ENCODE data around the gene SLC23A3.

Gene SLC23A3

DNA sequence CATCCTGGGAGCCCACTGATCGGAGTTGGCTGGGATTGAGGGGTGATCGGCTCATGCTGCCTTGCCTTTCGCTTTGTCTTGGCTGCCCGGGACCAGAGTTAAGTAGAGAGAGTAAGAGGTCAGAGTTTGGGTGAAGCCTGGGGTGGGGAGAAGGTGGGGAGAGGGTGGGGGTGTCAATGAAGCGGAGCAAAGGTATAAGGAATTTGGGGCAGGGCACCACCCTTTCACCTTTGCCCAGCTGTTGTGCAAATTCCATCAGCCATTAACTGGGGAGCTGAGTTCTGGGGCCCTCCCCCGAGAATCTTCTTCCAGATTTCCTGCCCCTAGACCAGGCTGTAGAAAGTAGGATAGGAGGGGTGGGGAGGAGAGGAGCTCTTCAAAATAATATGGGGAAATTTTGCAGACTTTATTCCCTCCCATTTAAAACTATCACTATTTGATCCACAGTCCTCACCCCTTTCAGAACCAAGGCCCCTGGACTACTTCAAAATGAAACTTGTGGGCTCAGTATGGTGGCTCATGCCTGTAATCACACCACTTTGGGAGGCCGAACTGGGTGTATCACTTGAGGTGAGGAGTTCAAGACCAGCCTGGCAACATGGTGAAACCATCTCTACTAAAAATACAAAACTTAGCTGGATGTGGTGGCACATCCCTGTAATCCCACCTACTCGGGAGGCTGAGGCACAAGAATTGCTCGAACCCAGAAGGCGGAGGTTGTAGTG lies at the start of gene SLC23A3:
TSS of gene SLC23A3 (minus strand) at position 100 of the 725 bp plus-strand sequence. CDS start at position 55, 45 bp downstream.
- no peak for DNase-seq (ENCODE audit: low read depth)

DNA sequence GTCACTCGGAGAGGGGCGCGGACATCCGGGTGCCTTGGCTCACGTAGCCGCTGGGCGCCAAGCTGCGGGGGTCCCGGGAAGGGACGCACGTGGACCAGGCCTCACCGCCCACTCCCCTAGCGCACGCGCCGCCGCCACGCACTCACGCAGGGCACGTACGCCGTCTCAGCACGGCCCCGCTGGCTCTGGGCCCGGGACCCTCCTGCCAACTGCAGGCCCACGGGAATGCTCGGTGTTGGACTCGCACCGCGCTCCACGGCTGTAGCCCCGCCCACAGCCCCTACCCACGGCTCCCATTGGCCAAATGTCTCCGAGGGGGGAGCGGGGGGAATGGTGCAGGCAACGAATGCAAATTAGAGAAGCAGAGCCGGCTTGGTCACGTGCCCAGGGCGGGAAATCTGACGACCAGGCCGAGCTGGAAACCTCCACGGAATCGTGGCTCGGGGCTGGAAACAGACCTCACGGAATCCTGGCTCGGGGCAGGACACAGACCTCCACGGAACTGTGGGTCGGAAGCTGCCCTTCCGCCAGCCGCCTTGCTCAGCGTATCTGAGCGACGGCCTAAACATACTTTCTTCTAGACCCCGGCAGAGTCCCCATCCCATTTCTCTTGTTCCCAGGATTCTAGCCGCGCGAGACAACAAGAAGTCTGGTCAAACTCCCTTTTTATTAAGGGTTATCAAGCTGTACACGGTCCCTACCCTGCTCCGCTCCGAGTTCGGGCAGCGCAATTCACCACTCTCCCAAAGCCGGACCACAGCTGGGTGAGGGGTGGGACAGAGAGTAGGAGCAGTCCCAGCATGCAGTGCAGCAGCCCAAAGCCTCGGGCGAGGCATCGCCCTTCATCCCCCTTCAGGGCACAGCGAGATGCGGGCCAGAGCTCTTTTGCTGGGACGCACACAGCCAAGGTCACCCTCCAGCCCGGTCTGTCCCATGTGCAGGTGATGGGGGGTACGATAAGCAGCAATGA lies 49.2 kb upstream of the SLC23A3 start, which contains the start of gene ABCB6:
TSS of gene ABCB6 (minus strand) at position 227 of the 970 bp plus-strand sequence. CDS start 285 bp downstream, outside the sequence.
- peak; percentile 95 for DNase-seq (ENCODE audit: low read depth)

- peak; percentile 85 for DNase-seq (ENCODE audit: low read depth)
These were observed 48.4 kb upstream of the SLC23A3 start for GRCh38 chr2:219218217-219218731.

DNA sequence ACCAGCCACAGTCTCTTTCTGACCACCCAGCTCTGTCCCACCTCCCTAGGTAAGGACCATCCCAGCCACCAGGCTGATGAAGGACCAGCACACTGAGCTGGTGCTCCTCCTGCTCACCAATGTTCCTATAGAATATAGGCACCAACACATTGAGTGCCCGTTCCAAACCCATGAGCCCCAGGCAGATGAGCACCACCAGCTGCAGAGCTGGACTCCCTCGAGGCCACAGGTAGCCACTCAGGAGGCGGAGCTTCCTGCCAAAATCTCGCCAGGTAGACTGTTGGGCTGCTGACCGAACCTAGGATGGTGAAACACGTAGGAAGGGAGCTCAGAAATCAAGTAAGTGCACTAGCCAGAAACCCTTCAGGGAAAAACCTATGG lies 46.7 kb upstream of the SLC23A3 start:
- DNase-seq (ENCODE audit: low read depth), result no peak

DNA sequence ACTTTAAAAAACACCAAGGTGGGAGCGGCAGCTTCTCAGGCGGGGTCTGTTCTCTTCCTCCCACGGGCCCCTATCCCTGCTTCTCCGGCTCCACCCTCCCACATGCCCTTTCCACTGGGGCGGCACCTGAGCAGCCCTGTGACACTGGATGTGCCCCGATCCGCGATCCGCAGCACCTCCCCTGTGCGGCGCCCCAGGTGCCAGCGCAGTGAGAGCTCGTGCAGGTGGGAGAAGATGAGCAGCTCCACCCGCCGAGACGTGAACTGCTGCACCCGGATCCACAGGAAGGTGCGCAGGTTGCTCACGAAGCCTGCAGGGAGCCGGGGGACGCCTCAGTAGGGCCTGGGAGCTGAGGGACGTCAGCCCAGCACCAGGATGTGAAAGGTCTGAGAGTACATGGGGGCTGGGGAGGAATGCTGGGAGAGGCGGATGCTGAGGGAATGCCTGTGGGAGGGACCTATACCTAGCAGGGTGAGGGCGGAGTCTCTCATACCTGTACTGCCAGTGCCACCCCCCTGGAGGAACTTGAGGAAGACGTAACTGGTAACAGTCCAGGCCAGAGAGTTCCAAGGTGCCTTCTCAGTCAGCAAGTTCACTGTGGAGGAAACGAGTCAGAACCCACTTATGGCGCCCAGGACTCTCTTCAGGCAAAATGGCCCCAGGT lies 46.2 kb upstream of the SLC23A3 start:
- DNase-seq (ENCODE audit: low read depth), result no peak

DNA sequence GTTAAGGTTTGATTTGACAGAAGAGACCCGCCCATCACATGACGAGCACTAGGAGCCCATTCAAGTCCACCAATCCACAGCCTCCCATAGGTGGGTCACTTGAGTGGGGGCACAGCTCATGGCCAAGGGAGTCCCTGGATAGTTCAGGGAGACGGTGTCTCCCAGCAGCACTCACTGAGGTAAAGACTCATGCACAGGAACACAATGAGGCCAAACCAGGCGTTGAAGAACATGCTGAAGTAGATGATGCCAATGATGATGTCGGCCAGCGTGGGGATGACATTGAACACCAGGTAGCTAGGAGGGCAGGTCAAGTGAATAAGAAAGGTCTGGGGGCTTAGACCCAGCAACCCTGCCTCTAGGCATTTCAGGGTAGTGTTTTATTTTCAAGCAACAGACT lies 45.0 kb upstream of the SLC23A3 start:
- no peak for DNase-seq (ENCODE audit: low read depth)

DNA sequence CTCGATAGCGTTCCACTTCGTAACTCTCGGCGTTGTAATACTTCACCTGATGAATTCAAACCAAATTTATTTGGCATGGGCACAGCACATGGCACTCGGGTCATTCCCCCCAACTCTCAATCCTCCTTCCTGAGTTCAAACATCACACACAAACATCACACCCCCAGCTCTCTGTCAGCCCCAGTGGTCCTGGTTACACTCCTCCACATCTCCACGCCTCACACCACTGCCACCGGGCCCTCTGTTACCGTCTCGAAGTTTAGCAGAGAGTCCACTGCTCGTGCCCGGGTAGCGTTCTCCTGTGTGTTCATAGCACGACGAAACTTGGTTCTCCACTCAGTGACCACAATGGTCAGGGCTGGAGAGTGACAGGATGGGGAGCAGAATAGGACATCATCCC lies 44.3 kb upstream of the SLC23A3 start:
- DNase-seq (ENCODE audit: low read depth), result no peak

DNA sequence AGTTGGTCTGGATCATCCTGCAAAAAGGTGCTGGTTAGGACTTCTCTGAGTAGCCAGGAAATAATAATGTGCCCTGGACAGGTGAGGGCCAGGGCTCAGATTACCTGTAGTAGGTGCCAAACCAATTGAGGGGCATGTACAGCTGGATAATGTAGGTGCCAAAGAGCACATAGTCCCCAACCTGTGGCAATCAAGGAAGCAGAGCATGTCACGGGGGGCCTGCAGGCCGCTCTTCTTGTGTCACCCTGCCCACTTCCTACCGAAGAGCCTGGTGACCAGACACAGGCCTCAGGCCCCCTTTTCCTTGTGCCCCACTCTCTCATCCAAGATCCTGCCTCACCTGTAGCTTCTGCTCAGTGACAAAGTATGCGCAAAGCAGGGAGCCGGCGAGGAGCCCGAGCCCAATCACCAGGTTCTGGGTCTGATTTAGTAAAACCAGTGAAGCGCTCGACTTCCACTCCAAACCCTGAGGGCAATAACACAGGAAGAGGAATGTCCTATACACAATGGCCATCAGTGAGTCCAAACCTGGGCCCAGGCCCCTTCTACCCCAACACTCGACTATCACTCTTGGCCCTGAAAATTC lies 43.8 kb upstream of the SLC23A3 start:
- DNase-seq (ENCODE audit: low read depth), result no peak

GRCh38 chr2:219213026-219213415 lies 43.2 kb upstream of the SLC23A3 start:
- DNase-seq (ENCODE audit: low read depth), result no peak

GRCh38 chr2:219210886-219211362 lies 41.1 kb upstream of the SLC23A3 start:
- no peak for DNase-seq (ENCODE audit: low read depth)

DNA sequence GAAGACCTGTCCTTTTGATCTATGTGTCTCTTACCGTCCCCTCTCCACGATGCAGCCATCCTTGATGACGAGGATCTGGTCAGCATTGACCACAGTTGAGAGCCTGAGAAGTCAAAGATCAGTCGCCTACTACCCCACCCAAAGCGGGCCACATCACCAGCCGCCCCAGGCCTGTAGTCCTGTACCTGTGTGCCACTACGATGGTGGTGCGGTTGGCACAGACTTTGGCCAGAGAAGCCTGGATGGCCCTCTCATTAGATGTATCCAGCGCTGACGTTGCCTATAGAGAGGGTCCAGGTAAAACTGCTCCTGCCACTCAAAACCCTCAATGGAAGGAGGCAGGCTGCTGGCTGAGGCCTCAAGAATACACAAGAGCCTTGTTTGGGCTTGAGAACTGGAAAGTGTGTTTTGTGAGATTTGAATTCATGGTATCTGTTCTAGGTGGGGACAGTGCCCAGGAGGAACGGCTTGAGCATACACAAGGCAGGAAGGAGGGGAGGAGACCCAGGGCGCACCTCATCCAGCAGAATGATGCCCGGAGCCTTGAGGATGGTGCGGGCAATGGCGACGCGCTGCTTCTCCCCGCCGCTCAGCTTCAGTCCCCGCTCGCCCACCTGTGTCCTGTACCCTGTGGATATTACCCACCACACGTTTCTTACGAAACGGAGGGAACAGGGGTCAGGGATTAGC lies 40.5 kb upstream of the SLC23A3 start:
- DNase-seq (ENCODE audit: low read depth), result no peak

DNA sequence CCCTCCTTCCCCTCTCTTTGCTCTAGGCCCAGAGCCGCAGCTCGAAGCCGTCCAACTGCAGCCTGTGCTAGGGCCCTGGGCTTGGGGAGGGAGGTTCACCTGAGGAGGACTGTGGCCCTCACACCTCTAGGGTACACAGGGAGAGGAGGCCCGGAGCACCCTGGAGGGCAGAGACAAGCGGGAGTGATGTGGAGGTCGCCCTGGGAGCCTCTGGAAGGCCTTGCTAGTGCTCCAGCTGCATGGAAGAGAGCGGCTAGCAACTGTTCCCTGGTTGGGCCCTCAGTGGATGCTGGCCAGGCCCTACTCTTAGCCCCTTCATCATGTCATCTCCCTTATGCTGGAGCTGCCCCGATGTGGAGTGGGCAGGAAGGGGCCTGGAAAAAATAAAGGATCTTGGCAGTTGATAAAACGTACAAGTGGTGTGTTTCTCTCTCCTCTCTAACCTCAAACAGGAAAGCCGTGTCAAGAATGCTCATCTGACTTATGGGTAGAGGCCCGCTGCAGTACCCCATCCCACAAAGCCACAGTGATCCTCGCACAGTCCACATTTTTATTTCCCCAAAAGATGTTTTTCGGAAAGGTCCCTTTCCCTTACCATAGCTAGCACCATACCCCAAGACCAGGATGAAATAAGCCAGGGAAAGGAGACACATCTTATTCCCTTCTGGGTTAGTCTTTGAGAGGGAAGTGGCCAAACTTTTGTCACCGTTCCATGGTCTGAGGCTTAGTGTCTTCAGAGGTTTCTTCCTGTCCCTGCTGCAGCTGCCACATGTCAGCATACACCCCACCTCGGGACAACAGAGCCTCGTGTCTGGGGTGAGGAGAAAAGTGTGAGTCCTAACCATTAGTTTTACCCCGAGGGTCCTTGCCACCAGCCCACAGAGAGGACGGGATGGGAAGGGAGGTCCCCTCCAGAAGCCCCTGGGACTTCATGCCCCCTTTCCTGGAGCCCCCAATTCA lies 39.7 kb upstream of the SLC23A3 start:
- DNase-seq (ENCODE audit: low read depth), result no peak

GRCh38 chr2:219207884-219208740 lies 38.3 kb upstream of the SLC23A3 start:
- peak; percentile 66 for DNase-seq (ENCODE audit: low read depth)

GRCh38 chr2:219207134-219207883 lies 37.5 kb upstream of the SLC23A3 start:
- no peak for DNase-seq (ENCODE audit: low read depth)

DNA sequence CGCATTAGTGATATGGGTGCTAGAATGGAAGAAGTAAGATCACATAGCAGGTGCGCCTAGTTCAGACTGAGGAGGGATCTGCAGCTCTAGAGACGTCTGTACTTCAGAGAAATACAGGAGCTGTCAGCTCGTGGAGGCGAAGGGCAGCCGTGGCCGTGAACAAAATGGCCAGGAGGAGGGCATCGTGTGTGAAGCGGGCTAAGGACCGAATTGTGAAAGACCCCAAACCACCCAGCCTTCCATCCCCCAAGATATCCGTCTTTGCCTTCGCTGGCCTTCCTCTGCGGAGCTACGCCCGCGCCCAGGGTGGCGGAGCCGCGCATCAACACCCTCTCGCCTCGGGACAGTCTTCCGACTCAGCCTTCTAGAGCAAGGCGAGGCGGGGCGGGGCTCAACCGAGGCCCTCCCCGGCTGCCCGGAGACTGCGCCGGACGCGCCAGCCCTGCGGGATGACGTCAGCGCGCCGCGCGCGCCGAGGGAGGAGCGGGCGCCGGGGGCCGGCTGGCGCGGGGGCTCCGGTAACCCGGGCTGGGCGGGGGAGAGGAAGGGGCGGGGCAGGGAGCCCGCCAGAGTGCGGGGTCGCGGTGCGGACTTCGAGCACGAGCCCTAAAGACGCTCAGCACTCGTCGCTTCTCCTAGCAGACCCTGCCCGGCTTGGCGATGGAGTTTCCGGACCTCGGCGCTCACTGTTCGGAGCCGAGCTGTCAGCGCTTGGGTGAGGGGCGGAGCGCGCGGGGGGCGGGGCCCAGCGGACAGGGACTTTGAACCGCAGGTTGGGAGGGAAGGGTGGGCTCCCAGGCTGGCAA lies 36.7 kb upstream of the SLC23A3 start, which contains the start of gene ZFAND2B:
TSS of gene ZFAND2B (plus strand) at position 455 of the 806 bp plus-strand sequence. CDS start at position 661, 206 bp downstream.
- DNase-seq (ENCODE audit: low read depth), result peak; percentile 93

DNA sequence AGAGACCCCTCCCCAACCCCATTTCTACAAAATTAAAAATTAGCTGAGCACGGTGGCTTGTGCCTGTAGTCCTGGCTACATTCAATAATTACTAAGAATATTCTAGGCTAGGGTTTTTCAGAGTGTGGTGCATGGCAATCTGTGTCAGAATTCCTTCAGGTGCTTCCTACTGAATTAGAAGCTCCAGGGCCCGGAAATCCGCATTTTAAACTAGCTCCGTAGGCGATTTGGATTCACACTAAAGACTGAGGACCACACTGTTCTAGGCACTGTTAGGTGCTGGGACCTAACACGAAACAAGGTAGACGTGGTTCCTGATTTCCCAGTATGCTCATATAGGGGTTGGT lies 36.1 kb upstream of the SLC23A3 start:
- DNase-seq (ENCODE audit: low read depth), result no peak

- no peak for DNase-seq (ENCODE audit: low read depth)
These were observed 35.3 kb upstream of the SLC23A3 start for GRCh38 chr2:219205165-219205538.
